OCI-LY3 (cell line): Measurements from ENCODE around the gene BRCA2.

Experiments used
- H2AFZ ChIP-seq: fragments of 200-600, 300-600 bp; shearing (Covaris generic); 2 replicates; pipeline ENCODE4 v1.6.0; 2014; ENCODE audit warnings: antibody characterized with exemption, low read depth, low read length
- H3K27ac ChIP-seq: fragments of 200-600, 300-600 bp; sonication (generic); 2 replicates; pipeline ENCODE4 v1.5.1; 2014; ENCODE audit warnings: mild to moderate bottlenecking, low read length, moderate library complexity, mixed read lengths
- H3K27me3 ChIP-seq: fragments of 200-600, 300-600 bp; sonication (generic); 2 replicates; pipeline ENCODE4 v1.6.1; 2014; ENCODE audit warnings: low read depth, low read length, mixed read lengths
- H3K36me3 ChIP-seq: fragments of 200-600, 300-600 bp; sonication (generic); replicated peaks from 2 replicates; pipeline ENCODE3; 2014; ENCODE audit warnings: low read depth, low read length, mixed read lengths
- H3K4me1 ChIP-seq: fragments of 300-600, 200-600 bp; sonication (generic); 2 replicates; pipeline ENCODE4 v1.6.1; 2014; ENCODE audit warnings: low read length, mixed read lengths
- H3K4me2 ChIP-seq: fragments of 200-600, 300-600 bp; sonication (generic); 2 replicates; pipeline ENCODE4 v1.6.1; 2014; ENCODE audit warnings: low read length, mixed read lengths
- H3K4me3 ChIP-seq: fragments of 300-600, 200-600 bp; sonication (generic); 2 replicates; pipeline ENCODE4 v1.5.1; 2014; ENCODE audit warnings: antibody characterized with exemption, mild to moderate bottlenecking, low read length, moderate library complexity
- H3K79me2 ChIP-seq: fragments of 300-600, 200-600 bp; shearing (Covaris generic); 2 replicates; pipeline ENCODE4 v1.6.1; 2014; ENCODE audit warnings: mild to moderate bottlenecking, low read length, mixed read lengths
- H3K9ac ChIP-seq: fragments of 300-600, 200-600 bp; shearing (Covaris generic); 2 replicates; pipeline ENCODE4 v1.6.0; 2014; ENCODE audit warnings: mild to moderate bottlenecking, low read length, moderate library complexity
- H3K9me3 ChIP-seq: fragments of 200-600, 300-600 bp; shearing (Covaris generic); 2 replicates; pipeline ENCODE4 v1.6.1; 2014; ENCODE audit warnings: low read length, mixed read lengths; ENCODE audit not compliant: insufficient read depth
- H4K20me1 ChIP-seq: fragments of 200-600, 300-600 bp; sonication (generic); 2 replicates; pipeline ENCODE4 v1.6.1; 2016; ENCODE audit warnings: low read length, mixed read lengths; ENCODE audit not compliant: insufficient read depth
- CTCF ChIP-seq: fragments of 200-600, 300-600 bp; sonication (generic); IDR thresholded peaks from 2 replicates; pipeline ENCODE4 v1.5.1; 2014; ENCODE audit warnings: antibody characterized with exemption, low read length, low read depth
- EZH2phosphoT487 ChIP-seq: fragments of 200-600 bp; shearing (Covaris generic); IDR thresholded peaks from 2 replicates; pipeline ENCODE4 v1.6.1; 2018; ENCODE audit warnings: antibody characterized with exemption, mixed run types, low read depth

BRCA2 gene

GRCh38 chr13:32314271-32315237 is 754 bp upstream of the BRCA2 start:
- peak overlapping the region; percentile 86 for H3K4me2 ChIP-seq
- peak overlapping the region; percentile 89 for H3K27ac ChIP-seq
- H3K4me1 ChIP-seq = peaks cover 30% of the 10 kb centered on the region

GRCh38 chr13:32316028-32316339 is 676 bp downstream of the BRCA2 start:
- TF ChIP-seq CTCF (no peak), EZH2phosphoT487 (no peak)
- no peaks in the 10 kb centered on the region for H3K27me3 ChIP-seq
- peak overlapping the region; percentile 88 for H3K9ac ChIP-seq
- H3K79me2 ChIP-seq = peaks cover 9% of the 10 kb centered on the region
- no peaks in the 10 kb centered on the region for H4K20me1 ChIP-seq
- H3K4me2 ChIP-seq = peak overlapping the region; percentile 86
- peaks cover 22% of the 10 kb centered on the region for H3K36me3 ChIP-seq
- peak overlapping the region; percentile 79 for H3K4me3 ChIP-seq
- H2AFZ ChIP-seq = peak overlapping the region; percentile 74
- H3K4me1 ChIP-seq = peaks cover 22% of the 10 kb centered on the region
- peak overlapping the region; percentile 89 for H3K27ac ChIP-seq
- H3K9me3 ChIP-seq = no peaks in the 10 kb centered on the region

More at GRCh38 chr13:32314271-32315237, 754 bp upstream of the BRCA2 start:
- no peaks in the 10 kb centered on the region for H3K27me3 ChIP-seq
- TF ChIP-seq EZH2phosphoT487 (no peak), CTCF (no peak)
- no peaks in the 10 kb centered on the region for H3K9me3 ChIP-seq
- no peaks in the 10 kb centered on the region for H4K20me1 ChIP-seq
- H3K79me2 ChIP-seq = peaks cover 9% of the 10 kb centered on the region
- peak overlapping the region; percentile 52 for H2AFZ ChIP-seq
- peak overlapping the region; percentile 79 for H3K4me3 ChIP-seq
- peaks cover 8% of the 10 kb centered on the region for H3K36me3 ChIP-seq
- peak overlapping the region; percentile 88 for H3K9ac ChIP-seq

GRCh38 chr13:32316501-32316900 is 1.2 kb downstream of the BRCA2 start:
- Histone ChIP-seq H3K27ac (peak overlapping the region; percentile 89), H2AFZ (peak overlapping the region; percentile 74; the same call in 1 of the 2 replicates), H3K79me2 (peaks cover 9% of the 10 kb centered on the region), H4K20me1 (no peaks in the 10 kb centered on the region), H3K4me2 (peak overlapping the region; percentile 86), H3K27me3 (no peaks in the 10 kb centered on the region), H3K4me1 (peaks cover 22% of the 10 kb centered on the region), H3K4me3 (peak overlapping the region; percentile 79), H3K9me3 (no peaks in the 10 kb centered on the region), H3K36me3 (peaks cover 26% of the 10 kb centered on the region), H3K9ac (peak overlapping the region; percentile 88)
- TF ChIP-seq CTCF (no peak), EZH2phosphoT487 (no peak)

- H3K27me3 ChIP-seq = no peaks in the 10 kb centered on the region
These were observed 2.6 kb downstream of the BRCA2 start for GRCh38 chr13:32317716-32318465.

More at GRCh38 chr13:32317716-32318465, 2.6 kb downstream of the BRCA2 start:
- H3K9me3 ChIP-seq = no peaks in the 10 kb centered on the region
- H2AFZ ChIP-seq = no peak overlapping the region
- no peak overlapping the region for H3K4me2 ChIP-seq
- H3K36me3 ChIP-seq = peaks cover 33% of the 10 kb centered on the region
- peaks cover 9% of the 10 kb centered on the region for H3K79me2 ChIP-seq
- H3K27ac ChIP-seq = no peak overlapping the region
- TF ChIP-seq CTCF (no peak), EZH2phosphoT487 (no peak)
- no peaks in the 10 kb centered on the region for H4K20me1 ChIP-seq
- no peak overlapping the region for H3K9ac ChIP-seq
- no peak overlapping the region for H3K4me3 ChIP-seq
- peaks cover 22% of the 10 kb centered on the region for H3K4me1 ChIP-seq
